Fibroblast of lung (primary cell): ENCODE measurements around the gene ASTN1. TPM values are rescaled to one million over a fixed set of nuclear protein-coding genes. Genes with fewer than 3 reads are reported as not detected.

Source experiments
- DNase-seq, 2 donors: peaks; one replicate each; pipeline versions ENCODE4 v3.0.0 to v3.0.0-alpha.2; 2010; ENCODE audit warnings: low read depth in 2 of 2
- H2AFZ ChIP-seq: 2 replicates; pipeline ENCODE4 v1.5.1; 2012; ENCODE audit warnings: low read length, control low read depth, inconsistent platforms
- H3K27ac ChIP-seq: 2 replicates; pipeline ENCODE4 v1.5.1; 2011; ENCODE audit warnings: low read length, control low read depth; ENCODE audit not compliant: insufficient read depth
- H3K27me3 ChIP-seq: 2 replicates; pipeline ENCODE4 v1.5.1; 2011; ENCODE audit warnings: mild to moderate bottlenecking, low read length; ENCODE audit not compliant: control insufficient read depth, insufficient read depth
- H3K36me3 ChIP-seq: 2 replicates; pipeline ENCODE4 v1.5.1; 2011; ENCODE audit warnings: low read length; ENCODE audit not compliant: control insufficient read depth, insufficient read depth
- H3K4me1 ChIP-seq: 2 replicates; pipeline ENCODE4 v1.5.1; 2011; ENCODE audit warnings: low read length; ENCODE audit not compliant: control insufficient read depth, insufficient read depth; ENCODE audit errors: extremely low read depth
- H3K4me2 ChIP-seq: 2 replicates; pipeline ENCODE4 v1.5.1; 2011; ENCODE audit warnings: low read length, control low read depth; ENCODE audit not compliant: insufficient read depth; ENCODE audit errors: extremely low read depth
- H3K4me3 ChIP-seq, 4 experiments: fragments of 200-600 bp in 1 of 4; sonication (generic) in 1 of 4; replicated peaks in 1 of 4; 2 replicates each; pipeline ENCODE4 v1.5.1; 2011 to 2016; ENCODE audit warnings: low read length in 4 of 4, low read depth in 3 of 4, mild to moderate bottlenecking in 3 of 4, control low read depth in 2 of 4, inconsistent platforms in 1 of 4, mixed read lengths in 1 of 4; ENCODE audit not compliant: insufficient read depth in 1 of 4; ENCODE audit errors: control extremely low read depth in 1 of 4
- H3K79me2 ChIP-seq: 2 replicates; pipeline ENCODE4 v1.5.1; 2012; ENCODE audit warnings: mild to moderate bottlenecking, low read length, inconsistent platforms; ENCODE audit not compliant: control insufficient read depth, insufficient read depth
- H3K9ac ChIP-seq: 2 replicates; pipeline ENCODE4 v1.5.1; 2011; ENCODE audit warnings: mild to moderate bottlenecking, low read length, control low read depth; ENCODE audit not compliant: insufficient read depth
- H3K9me3 ChIP-seq: 2 replicates; pipeline ENCODE4 v1.5.1; 2012; ENCODE audit warnings: low read depth, low read length; ENCODE audit not compliant: control insufficient read depth, insufficient read depth
- H4K20me1 ChIP-seq: 2 replicates; pipeline ENCODE4 v1.5.1; 2011; ENCODE audit warnings: low read length; ENCODE audit not compliant: control insufficient read depth, insufficient read depth; ENCODE audit errors: extremely low read depth
- EZH2 ChIP-seq: IDR thresholded peaks from 2 replicates; pipeline ENCODE4 v1.5.1; 2012; ENCODE audit warnings: low read length, control low read depth, mild to moderate bottlenecking; ENCODE audit errors: missing control alignments
- polyA plus RNA-seq, 2 donors: library from polyadenylated mRNA; depleted of rRNA in 1 of 2; stranded (reverse) in 1 of 2; unstranded in 1 of 2; fragments of >200 nt; gene quantifications; 2 replicates each; pipeline ENCODE4 v1.2.1, GENCODE V29; 2011 to 2012; ENCODE audit warnings: missing spikeins in 1 of 2
- total RNA-seq: library from RNA; depleted of rRNA; stranded (reverse); fragments of >200 nt; gene quantifications from 2 replicates; pipeline ENCODE4 v1.2.1, GENCODE V29; 2014
- TF ChIP-seq, protein P1 (sequence below), 2 donors: IDR thresholded peaks in 1 of 2; conservative IDR thresholded peaks in 1 of 2; 1 replicate in 1 of 2; 2 replicates in 1 of 2; pipeline ENCODE4 v1.5.1; 2011 to 2012; ENCODE audit warnings: low read length in 2 of 2, control low read depth in 1 of 2, inconsistent platforms in 1 of 2, low read depth in 1 of 2, mild to moderate bottlenecking in 1 of 2

Gene ASTN1
- total and polyA plus RNA-seq, 2 donors (not counting 1 experiment from before 2014, with no cell fraction given), result 0.06 to 0.17 TPM

- no peak for DNase-seq
- H3K4me1 ChIP-seq, result no peaks in the 10 kb centered on the region
- H3K79me2 ChIP-seq, result no peaks in the 10 kb centered on the region
- H3K36me3 ChIP-seq, result no peaks in the 10 kb centered on the region
- H3K27me3 ChIP-seq, result no peaks in the 10 kb centered on the region
- no peak overlapping the region for H3K4me3 ChIP-seq
- H3K4me2 ChIP-seq, result no peak overlapping the region
- H2AFZ ChIP-seq, result no peak overlapping the region
- H4K20me1 ChIP-seq, result no peaks in the 10 kb centered on the region
- TF ChIP-seq, protein P1, sequence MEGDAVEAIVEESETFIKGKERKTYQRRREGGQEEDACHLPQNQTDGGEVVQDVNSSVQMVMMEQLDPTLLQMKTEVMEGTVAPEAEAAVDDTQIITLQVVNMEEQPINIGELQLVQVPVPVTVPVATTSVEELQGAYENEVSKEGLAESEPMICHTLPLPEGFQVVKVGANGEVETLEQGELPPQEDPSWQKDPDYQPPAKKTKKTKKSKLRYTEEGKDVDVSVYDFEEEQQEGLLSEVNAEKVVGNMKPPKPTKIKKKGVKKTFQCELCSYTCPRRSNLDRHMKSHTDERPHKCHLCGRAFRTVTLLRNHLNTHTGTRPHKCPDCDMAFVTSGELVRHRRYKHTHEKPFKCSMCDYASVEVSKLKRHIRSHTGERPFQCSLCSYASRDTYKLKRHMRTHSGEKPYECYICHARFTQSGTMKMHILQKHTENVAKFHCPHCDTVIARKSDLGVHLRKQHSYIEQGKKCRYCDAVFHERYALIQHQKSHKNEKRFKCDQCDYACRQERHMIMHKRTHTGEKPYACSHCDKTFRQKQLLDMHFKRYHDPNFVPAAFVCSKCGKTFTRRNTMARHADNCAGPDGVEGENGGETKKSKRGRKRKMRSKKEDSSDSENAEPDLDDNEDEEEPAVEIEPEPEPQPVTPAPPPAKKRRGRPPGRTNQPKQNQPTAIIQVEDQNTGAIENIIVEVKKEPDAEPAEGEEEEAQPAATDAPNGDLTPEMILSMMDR (conservative IDR thresholded peaks at IDR 0.05 in 1 of 2, IDR thresholded peaks at IDR 0.05 in 1 of 2; ENCODE audit: low read depth in 1 of 2, low read length in 2 of 2), result no peak
- no peak for TF ChIP-seq EZH2
- H3K9ac ChIP-seq, result no peak overlapping the region
- no peak overlapping the region for H3K27ac ChIP-seq
- H3K9me3 ChIP-seq, result no peaks in the 10 kb centered on the region
Observed at GRCh38 chr1:176816232-176816631, 348.3 kb downstream of the ASTN1 start.

GRCh38 chr1:176815621-176816020, 348.9 kb downstream of the ASTN1 start:
- no peak overlapping the region for H3K9ac ChIP-seq
- H3K4me2 ChIP-seq, result no peak overlapping the region
- no peak overlapping the region for H3K27ac ChIP-seq
- no peaks in the 10 kb centered on the region for H3K9me3 ChIP-seq
- H3K4me1 ChIP-seq, result no peaks in the 10 kb centered on the region
- H3K4me3 ChIP-seq, result no peak overlapping the region
- DNase-seq, result no peak
- no peaks in the 10 kb centered on the region for H3K27me3 ChIP-seq
- no peak overlapping the region for H2AFZ ChIP-seq
- no peaks in the 10 kb centered on the region for H4K20me1 ChIP-seq
- H3K79me2 ChIP-seq, result no peaks in the 10 kb centered on the region
- H3K36me3 ChIP-seq, result no peaks in the 10 kb centered on the region
- TF ChIP-seq EZH2, result no peak
- TF ChIP-seq, protein P1 (conservative IDR thresholded peaks at IDR 0.05 in 1 of 2, IDR thresholded peaks at IDR 0.05 in 1 of 2; ENCODE audit: low read depth in 1 of 2, low read length in 2 of 2), result no peak

DNA sequence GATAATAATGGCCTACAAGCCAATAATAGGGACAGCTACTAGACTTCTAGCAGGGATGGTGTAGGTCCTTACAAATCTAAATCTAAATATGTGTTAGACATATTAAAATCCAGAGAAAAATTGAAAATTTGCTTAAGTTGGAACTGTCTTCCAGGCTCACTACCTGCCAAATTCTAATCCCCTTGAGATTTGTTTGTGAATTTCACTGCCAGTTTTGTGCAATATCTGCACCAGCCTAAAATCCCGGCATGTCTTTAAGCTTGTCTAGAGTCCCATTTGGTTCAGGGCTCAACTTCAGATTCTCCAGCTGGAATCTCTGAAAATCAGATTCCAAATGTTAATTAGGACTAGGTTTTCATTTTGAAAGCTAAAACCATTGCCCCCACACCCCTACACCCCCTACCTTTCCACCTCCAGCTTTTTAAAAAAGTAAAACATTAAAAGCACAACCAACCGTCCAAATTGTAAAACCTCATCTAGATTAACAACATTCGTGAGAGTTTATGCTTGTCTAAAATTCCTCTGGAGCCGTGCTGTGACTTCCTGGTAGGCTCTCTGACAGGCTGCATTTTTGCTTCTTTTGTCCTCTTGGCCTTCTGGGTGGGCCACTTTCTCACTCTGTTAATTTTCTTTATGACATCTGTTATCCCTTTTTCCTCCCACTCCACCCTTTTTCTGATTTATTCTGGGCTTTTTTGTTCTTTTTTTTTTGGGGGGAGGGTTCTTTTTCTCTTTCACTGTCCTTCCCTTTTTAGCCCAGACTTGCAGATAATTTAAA, 352.8 kb downstream of the ASTN1 start:
- no peaks in the 10 kb centered on the region for H3K9me3 ChIP-seq
- H3K27ac ChIP-seq, result no peak overlapping the region
- H3K4me1 ChIP-seq, result no peaks in the 10 kb centered on the region
- TF ChIP-seq, protein P1 (conservative IDR thresholded peaks at IDR 0.05 in 1 of 2, IDR thresholded peaks at IDR 0.05 in 1 of 2; ENCODE audit: low read depth in 1 of 2, low read length in 2 of 2), result no peak
- TF ChIP-seq EZH2, result no peak
- H3K79me2 ChIP-seq, result no peaks in the 10 kb centered on the region
- H3K27me3 ChIP-seq, result no peaks in the 10 kb centered on the region
- H4K20me1 ChIP-seq, result no peaks in the 10 kb centered on the region
- H3K36me3 ChIP-seq, result no peaks in the 10 kb centered on the region
- H3K4me3 ChIP-seq, result no peak overlapping the region
- no peak overlapping the region for H3K4me2 ChIP-seq
- DNase-seq, result no peak
- H2AFZ ChIP-seq, result no peak overlapping the region
- no peak overlapping the region for H3K9ac ChIP-seq
